H7 (cell line): ENCODE results near the gene WAPL. TPM values are rescaled to one million over a fixed set of nuclear protein-coding genes. Genes with fewer than 3 reads are reported as not detected.
"Not testable (repeated sequence)": the region's sequence is repeated elsewhere in the genome, so short reads cannot be mapped to it uniquely, and the experiment has no call there.

Experiments
- DNase-seq: peaks from one replicate; pipeline ENCODE4 v3.0.0; 2012
- H3K27me3 ChIP-seq: 2 replicates; pipeline ENCODE4 v1.6.0; 2011; ENCODE audit warnings: mild to moderate bottlenecking, low read length; ENCODE audit not compliant: control insufficient read depth, insufficient read depth
- H3K36me3 ChIP-seq: replicated peaks from 2 replicates; pipeline ENCODE4 v1.5.1; 2011; ENCODE audit warnings: low read length; ENCODE audit not compliant: control insufficient read depth, insufficient read depth
- H3K4me3 ChIP-seq: 2 replicates; pipeline ENCODE4 v1.5.1; 2011; ENCODE audit warnings: low read depth, mild to moderate bottlenecking, control low read depth, low read length, moderate library complexity; ENCODE audit not compliant: insufficient read depth
- total RNA-seq: library from RNA; depleted of rRNA; stranded (reverse); fragments of >200 nt; shearing (Covaris generic); gene quantifications from 2 replicates; pipeline ENCODE4 v1.2.3, GENCODE V29; 2014

Gene WAPL
- total RNA-seq, 1 experiment from 2014 or later, result 33.5 TPM

GRCh38 chr10:86538040-86538439, 16.4 kb upstream of the WAPL start:
- not testable (repeated sequence) for H3K4me3 ChIP-seq, H3K36me3 ChIP-seq, H3K27me3 ChIP-seq, DNase-seq

DNA sequence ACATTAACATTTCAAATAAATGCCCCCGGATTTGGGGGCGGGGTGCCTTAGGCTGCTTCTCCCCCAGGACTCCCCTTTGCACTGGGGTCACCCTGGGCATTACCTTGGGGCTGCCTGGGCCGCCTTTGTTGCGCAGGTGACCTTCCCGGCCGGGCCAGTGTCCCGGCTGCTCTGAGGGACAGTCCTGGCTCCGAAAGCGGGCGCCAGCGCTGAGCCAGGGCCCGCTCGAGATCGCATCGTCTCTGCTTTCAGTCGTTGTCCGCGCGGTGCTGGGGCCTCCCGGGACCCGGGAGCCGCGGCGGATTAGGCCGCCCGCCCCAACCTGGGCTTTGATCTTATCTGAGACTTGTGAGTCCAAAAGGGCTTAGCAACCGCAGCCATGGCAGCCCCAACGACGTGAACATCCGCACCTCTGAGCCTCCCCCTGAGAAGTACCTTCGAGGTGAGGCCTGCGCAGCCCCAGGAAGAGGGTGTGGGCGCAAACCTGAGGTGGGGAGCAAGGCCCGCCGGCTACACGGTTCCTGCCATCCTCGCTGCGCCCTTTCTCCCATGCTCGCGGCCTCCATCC, 14.8 kb upstream of the WAPL start:
- peak; percentile 90 for DNase-seq
- Histone ChIP-seq H3K27me3 (peaks cover 7% of the 10 kb centered on the region), H3K36me3 (no peaks in the 10 kb centered on the region), H3K4me3 (peak overlapping the region; percentile 22; the same call in 1 of the 2 replicates)

DNA sequence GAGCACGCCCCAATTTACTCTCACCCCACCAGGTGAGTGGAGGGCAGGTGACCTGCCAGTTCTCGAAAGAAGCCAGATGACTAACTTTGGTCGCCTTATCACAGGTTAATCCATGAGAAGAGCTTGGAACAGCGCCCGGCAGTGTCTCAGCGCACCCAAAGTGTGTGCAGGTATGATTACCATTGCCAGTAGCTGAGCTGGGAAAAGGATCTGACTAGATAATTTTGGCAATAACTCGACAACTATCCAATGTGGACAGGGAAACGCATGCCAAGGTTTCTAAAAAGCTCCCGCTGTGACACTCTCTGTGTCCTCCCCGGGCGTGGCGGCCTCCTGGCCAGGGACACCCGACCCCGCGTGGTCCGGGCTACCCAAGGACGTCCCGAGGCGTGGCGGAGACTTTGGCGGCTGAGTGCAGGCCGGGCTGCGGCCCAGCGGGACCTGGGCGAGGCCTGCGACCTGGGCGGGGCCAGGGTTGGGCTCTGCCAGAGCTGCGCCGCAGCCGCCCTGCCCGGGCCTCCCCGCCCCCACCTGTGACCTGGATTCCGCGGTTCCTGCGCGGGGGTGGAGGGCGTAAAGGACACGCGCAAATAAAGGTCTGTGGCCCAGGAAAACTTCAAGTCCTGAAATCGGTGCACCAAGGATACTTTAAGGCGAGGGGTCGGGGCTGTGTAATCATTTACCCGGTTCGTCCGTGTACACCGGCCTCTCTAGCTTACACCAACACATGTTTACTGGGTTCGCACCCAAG, 13.7 kb upstream of the WAPL start:
- DNase-seq, result peak; percentile 96
- H3K4me3 ChIP-seq, result peak overlapping the region; percentile 71
- peaks cover 7% of the 10 kb centered on the region for H3K27me3 ChIP-seq

GRCh38 chr10:86533328-86533727, 11.7 kb upstream of the WAPL start:
- no peak for DNase-seq
- Histone ChIP-seq H3K4me3 (no peak overlapping the region), H3K27me3 (peaks cover 7% of the 10 kb centered on the region), H3K36me3 (no peaks in the 10 kb centered on the region)

More for the DNA sequence above, 13.7 kb upstream of the WAPL start:
- H3K36me3 ChIP-seq, result no peaks in the 10 kb centered on the region

- H3K36me3 ChIP-seq, H3K4me3 ChIP-seq, DNase-seq, H3K27me3 ChIP-seq: not testable (repeated sequence)
Observed at GRCh38 chr10:86528736-86529135, 7.1 kb upstream of the WAPL start.

- Histone ChIP-seq H3K27me3 (no peaks in the 10 kb centered on the region; the same call in 1 of the 2 replicates), H3K36me3 (no peaks in the 10 kb centered on the region), H3K4me3 (no peak overlapping the region)
- DNase-seq, result no peak
Observed at GRCh38 chr10:86526606-86527005, 5.0 kb upstream of the WAPL start.

GRCh38 chr10:86525713-86526112, 4.1 kb upstream of the WAPL start:
- H3K36me3 ChIP-seq, H3K4me3 ChIP-seq, DNase-seq, H3K27me3 ChIP-seq: not testable (repeated sequence)

GRCh38 chr10:86524225-86524962, 2.8 kb upstream of the WAPL start:
- DNase-seq, result no peak
- Histone ChIP-seq H3K4me3 (no peak overlapping the region), H3K36me3 (no peaks in the 10 kb centered on the region), H3K27me3 (no peaks in the 10 kb centered on the region; the same call in 1 of the 2 replicates)

- Histone ChIP-seq H3K4me3 (no peak overlapping the region), H3K36me3 (no peaks in the 10 kb centered on the region), H3K27me3 (no peaks in the 10 kb centered on the region; the same call in 1 of the 2 replicates)
- DNase-seq, result peak; percentile 59
Observed at GRCh38 chr10:86523348-86523747, 1.8 kb upstream of the WAPL start.

DNA sequence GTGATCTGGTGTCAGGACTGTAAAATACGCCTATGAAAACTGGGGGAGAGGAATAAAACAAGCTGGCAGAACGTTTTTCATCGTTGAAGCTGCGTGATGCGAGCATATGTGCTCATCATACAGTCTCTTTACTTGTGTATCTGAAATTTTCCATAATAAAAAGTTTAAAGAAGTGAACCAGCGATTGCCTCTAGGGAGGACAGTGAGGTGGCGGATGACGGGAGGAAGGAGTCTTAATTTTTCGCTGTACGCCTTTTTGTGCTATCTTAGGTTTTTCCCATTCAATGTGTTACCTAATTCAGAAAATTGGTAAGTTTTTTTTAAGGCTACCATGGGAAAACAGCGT, 891 bp upstream of the WAPL start:
- Histone ChIP-seq H3K27me3 (no peaks in the 10 kb centered on the region; the same call in 1 of the 2 replicates), H3K36me3 (peaks cover 3% of the 10 kb centered on the region), H3K4me3 (peak overlapping the region; percentile 89)
- DNase-seq, result no peak

DNA sequence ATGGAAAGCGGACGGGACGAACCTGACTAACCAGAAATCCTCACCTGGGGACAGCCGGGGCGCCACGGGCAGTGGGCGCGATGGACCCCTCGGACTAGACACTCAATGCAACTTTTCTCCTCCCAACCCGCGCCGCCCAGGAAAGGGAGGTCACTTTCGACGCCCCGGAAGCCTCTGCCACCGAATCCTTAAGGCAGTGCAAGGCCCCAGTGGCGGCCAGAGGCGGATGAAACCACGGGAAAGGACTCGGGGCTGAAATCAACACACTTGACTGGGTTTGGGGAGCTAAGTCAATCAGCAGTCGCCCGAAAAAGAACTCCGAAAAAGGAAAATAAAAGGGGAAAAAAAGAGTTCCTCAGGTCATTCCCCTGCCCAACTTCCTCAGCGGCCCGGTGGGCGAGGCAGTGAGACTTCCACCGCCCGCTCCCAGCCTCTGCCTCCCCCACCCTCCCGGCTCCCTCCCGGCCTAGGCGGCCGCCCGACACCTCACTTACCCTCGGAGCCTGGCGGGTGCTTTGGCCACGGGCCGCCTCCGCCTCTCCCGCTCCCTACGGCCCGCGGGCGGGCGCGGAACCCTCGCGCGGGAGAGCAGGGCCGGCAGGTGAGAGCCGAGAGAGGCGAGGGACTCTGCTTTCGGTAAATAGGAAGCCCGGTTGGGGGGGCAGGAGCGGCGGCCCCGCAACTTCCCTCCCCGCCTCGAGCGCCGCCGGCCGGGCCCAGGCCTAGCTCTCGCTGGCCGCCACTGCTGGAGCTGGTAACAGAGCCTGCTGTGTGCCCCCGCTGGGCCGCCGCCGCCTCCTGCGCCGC, 518 bp downstream of the WAPL start:
- peak; percentile 85 for DNase-seq

GRCh38 chr10:86518781-86519180, 2.8 kb downstream of the WAPL start:
- no peak overlapping the region for H3K4me3 ChIP-seq

More for the DNA sequence above, 518 bp downstream of the WAPL start:
- H3K36me3 ChIP-seq, result peaks cover 3% of the 10 kb centered on the region
- peak overlapping the region; percentile 87 for H3K4me3 ChIP-seq
- no peaks in the 10 kb centered on the region; the same call in 1 of the 2 replicates for H3K27me3 ChIP-seq

GRCh38 chr10:86512137-86512536, 9.5 kb downstream of the WAPL start:
- no peak for DNase-seq
- H3K36me3 ChIP-seq, result peaks cover 4% of the 10 kb centered on the region
- H3K4me3 ChIP-seq, result no peak overlapping the region
- H3K27me3 ChIP-seq, result no peaks in the 10 kb centered on the region

More at GRCh38 chr10:86518781-86519180, 2.8 kb downstream of the WAPL start:
- peaks cover 7% of the 10 kb centered on the region for H3K36me3 ChIP-seq
- no peaks in the 10 kb centered on the region; the same call in 1 of the 2 replicates for H3K27me3 ChIP-seq
- no peak for DNase-seq
